ENCODE results near the gene TM4SF20. TPM values are rescaled to one million over a fixed set of nuclear protein-coding genes. Genes with fewer than 3 reads are reported as not detected.

The TM4SF20 gene
- total RNA-seq, 1 donor = under 0.01 TPM

GRCh38 chr2:227324642-227324994, 54.5 kb downstream of the TM4SF20 start:
- H3K4me3 ChIP-seq (ENCODE audit: low read depth, low read length) = peak overlapping the region; percentile 97
- no peak for TF ChIP-seq CTCF (IDR thresholded peaks at IDR 0.05; ENCODE audit: insufficient read depth, low read depth, low read length)
- no peak for DNase-seq (ENCODE audit: low read depth)

DNA sequence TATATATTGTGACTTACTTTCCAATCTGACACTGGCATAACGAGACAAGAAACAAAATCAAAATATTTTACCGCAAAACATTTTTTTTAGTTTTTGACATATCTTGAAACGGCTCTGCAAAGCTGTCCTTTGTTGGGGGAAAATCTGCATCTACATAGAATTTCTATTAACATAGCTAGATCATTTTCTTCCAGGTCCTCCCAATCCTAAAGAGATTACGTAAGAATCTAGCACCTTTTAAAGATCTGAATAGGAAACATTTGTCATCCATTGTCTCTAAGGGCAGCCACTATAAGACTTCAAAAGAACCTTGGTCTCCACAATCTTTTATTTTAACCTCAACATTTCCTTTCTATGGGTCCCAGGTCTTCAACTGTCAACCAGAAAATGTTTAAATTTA, 55.3 kb downstream of the TM4SF20 start:
- TF ChIP-seq CTCF (IDR thresholded peaks at IDR 0.05; ENCODE audit: insufficient read depth, low read depth, low read length) = no peak
- no peak overlapping the region for H3K4me3 ChIP-seq (ENCODE audit: low read depth, low read length)
- no peak for DNase-seq (ENCODE audit: low read depth)

GRCh38 chr2:227322530-227323205, 56.4 kb downstream of the TM4SF20 start:
- TF ChIP-seq CTCF (IDR thresholded peaks at IDR 0.05; ENCODE audit: insufficient read depth, low read depth, low read length) = no peak
- no peak for DNase-seq (ENCODE audit: low read depth)
- H3K4me3 ChIP-seq (ENCODE audit: low read depth, low read length) = no peak overlapping the region

DNA sequence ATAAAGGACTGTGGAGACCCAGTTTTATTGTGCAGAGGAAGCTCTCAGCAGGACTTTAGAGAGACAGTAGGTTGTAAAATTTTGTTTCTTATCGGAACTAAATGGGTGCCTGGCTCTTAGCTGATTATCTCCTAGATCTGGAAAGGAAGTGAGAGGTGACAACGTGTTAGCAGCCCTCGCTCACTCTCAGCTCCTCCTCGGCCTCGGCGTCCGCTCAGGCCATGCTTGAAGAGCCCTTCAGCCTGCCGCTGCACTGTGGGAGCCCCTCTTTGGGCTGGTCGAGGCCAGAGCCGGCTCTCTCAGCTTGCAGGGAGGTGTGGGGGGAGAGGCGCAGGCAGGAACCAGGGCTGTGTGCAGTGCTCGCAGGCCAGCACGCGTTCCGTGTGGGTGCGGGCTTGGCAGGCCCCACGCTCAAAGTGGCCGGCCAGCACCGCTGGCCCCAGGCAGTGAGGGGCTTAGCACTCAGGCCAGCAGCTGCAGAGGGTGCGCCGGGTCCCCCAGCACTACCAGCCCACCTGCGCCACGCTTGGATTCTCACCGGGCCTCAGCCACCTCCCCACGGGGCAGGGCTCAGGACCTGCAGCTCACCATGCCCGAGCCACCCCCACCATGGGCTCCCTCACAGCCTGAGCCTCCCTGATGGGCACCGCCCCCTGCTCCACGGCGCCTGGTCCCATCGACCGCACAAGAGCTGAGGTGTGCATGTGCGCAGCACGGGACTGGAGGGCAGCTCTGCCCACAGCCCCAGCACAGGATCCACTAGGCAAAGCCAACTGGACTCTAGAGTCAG, 58.6 kb downstream of the TM4SF20 start:
- DNase-seq (ENCODE audit: low read depth) = no peak
- no peak overlapping the region for H3K4me3 ChIP-seq (ENCODE audit: low read depth, low read length)
- no peak for TF ChIP-seq CTCF (IDR thresholded peaks at IDR 0.05; ENCODE audit: insufficient read depth, low read depth, low read length)

DNA sequence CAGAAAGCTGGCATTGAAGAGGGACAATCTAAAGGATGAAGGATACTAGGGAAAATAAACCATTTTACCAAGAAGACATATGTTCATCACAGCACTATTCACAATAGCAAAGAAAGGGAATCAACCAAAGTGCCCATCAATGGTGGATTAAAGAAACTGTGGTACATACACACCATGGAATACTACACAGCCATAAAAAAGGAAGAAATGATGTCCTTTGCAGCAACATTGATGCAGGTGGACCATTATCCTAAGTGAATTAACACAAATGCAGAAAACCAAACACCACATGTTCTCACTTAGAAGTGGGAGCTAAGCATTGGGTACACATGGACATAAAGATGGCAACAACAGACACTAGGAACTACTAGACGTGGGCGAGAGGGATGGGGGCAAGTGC, 61.3 kb downstream of the TM4SF20 start:
- TF ChIP-seq CTCF (IDR thresholded peaks at IDR 0.05; ENCODE audit: insufficient read depth, low read depth, low read length) = no peak
- H3K4me3 ChIP-seq (ENCODE audit: low read depth, low read length) = no peak overlapping the region
- no peak for DNase-seq (ENCODE audit: low read depth)

DNA sequence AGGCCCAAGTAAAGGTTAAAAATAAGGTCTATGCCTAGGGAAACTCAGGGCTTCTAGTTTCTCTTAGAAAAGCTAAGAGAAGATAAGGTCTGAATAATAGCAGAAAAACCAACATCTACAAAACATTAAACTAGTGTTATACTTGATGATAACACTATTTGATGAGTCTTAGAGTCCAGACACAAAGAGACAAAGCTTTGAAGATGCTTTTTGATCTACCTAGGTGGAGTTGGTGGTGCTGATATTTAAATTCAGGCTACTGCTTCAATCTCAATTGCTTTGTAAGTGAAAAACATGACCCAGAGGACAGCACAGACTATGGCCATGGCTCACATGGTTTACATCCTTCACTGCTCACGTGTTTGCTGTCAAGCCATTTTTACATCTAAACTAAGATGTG, 65.8 kb downstream of the TM4SF20 start:
- DNase-seq (ENCODE audit: low read depth) = no peak
- TF ChIP-seq CTCF (IDR thresholded peaks at IDR 0.05; ENCODE audit: insufficient read depth, low read depth, low read length) = no peak
- no peak overlapping the region for H3K4me3 ChIP-seq (ENCODE audit: low read depth, low read length)

Data from fibroblast of villous mesenchyme (primary cell).